ENCODE measurements around the gene FCER1A. TPM values are rescaled to one million over a fixed set of nuclear protein-coding genes. Genes with fewer than 3 reads are reported as not detected.
A peak's percentile ranks its signal among the peaks of the same experiment; 100 is the strongest.

FCER1A gene
- total and polyA plus RNA-seq, 9 of the 15 experiments (the other 6 are each of a cell fraction or from before 2014, with no cell fraction given) = 0.04 TPM; not detected in 8

DNA sequence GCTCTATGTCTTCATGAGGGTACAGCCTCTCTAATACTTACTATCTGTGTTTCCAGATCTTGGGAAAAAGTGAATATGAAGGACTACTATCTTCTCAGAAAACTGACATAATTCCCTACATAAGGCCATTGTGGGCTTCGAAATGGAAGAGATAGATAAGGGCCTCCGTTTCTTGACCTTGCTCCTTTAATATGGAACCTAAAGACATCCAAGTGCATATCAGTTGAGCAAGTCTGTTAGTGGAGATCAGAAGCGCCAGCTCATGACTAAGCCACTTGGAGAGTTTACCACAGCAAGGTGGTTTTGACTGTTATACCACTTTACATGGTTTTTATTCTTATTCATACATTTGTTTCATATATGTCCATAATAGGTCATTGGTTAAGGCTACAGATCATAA, 35.3 kb upstream of the FCER1A start:
- ATAC-seq (peak; percentile 66), DNase-seq (ENCODE audit: extremely low read depth in 1 of 4, low spot score in 3 of 4) (peak; percentile 15 to 63 (median 18)), FAIRE-seq (no peak)
- Histone ChIP-seq H3K9me1 (ENCODE audit: control insufficient read depth, insufficient read depth, low read length) (no peaks in the 10 kb centered on the region), H2AFZ (ENCODE audit: low read depth, low read length) (peak overlapping the region; percentile 9; the same call in 1 of the 2 replicates), H3K9me3 (replicated peaks; ENCODE audit: control insufficient read depth, insufficient read depth, low read depth, low read length) (no peaks in the 10 kb centered on the region), H3K4me1 (replicated peaks in 1 of 2; ENCODE audit: control insufficient read depth in 2 of 2, insufficient read depth in 2 of 2, low read length in 2 of 2) (no peaks in the 10 kb centered on the region; a peak in 1 of 5 replicates), H3K27me3 (ENCODE audit: control insufficient read depth in 2 of 2, insufficient read depth in 2 of 2, low read length in 2 of 2) (no peaks in the 10 kb centered on the region), H3K4me3 (no peak overlapping the region), H4K20me1 (replicated peaks; ENCODE audit: control insufficient read depth, insufficient read depth, low read length) (no peaks in the 10 kb centered on the region), H3K9ac (ENCODE audit: insufficient read depth in 1 of 2, low read depth in 2 of 2, low read length in 2 of 2) (no peak overlapping the region), H3K79me2 (ENCODE audit: control insufficient read depth, insufficient read depth, low read length) (no peaks in the 10 kb centered on the region), H3K27ac (ENCODE audit: extremely low read depth, low read depth, low read length) (peak overlapping the region; percentile 56; the same call in 2 of the 3 replicates), H3K4me2 (ENCODE audit: insufficient read depth, low read length) (no peak overlapping the region), H3K36me3 (ENCODE audit: control insufficient read depth, insufficient read depth, low read length) (no peaks in the 10 kb centered on the region)
- in situ Hi-C loops (cut with MboI) (no loop called here), intact Hi-C loops (cut with micrococcal nuclease) (no loop called here)
- BruUV-seq (replicated peaks) = no TSS peak
- CTCF ChIA-PET (ENCODE audit: low intra/inter-chr PET ratio) = no interaction called here
- POLR2A ChIA-PET = interaction anchor here (1.1 kb wide), 1 partner anchor 45 kb away, joined by 3 read pairs; no protein-coding TSS in a partner anchor
- 0% methylated on average over 3 of the region's 3 CpGs for WGBS (ENCODE audit: insufficient coverage, low coverage, missing lambda C conversion rate)
- TF ChIP-seq, protein P1, sequence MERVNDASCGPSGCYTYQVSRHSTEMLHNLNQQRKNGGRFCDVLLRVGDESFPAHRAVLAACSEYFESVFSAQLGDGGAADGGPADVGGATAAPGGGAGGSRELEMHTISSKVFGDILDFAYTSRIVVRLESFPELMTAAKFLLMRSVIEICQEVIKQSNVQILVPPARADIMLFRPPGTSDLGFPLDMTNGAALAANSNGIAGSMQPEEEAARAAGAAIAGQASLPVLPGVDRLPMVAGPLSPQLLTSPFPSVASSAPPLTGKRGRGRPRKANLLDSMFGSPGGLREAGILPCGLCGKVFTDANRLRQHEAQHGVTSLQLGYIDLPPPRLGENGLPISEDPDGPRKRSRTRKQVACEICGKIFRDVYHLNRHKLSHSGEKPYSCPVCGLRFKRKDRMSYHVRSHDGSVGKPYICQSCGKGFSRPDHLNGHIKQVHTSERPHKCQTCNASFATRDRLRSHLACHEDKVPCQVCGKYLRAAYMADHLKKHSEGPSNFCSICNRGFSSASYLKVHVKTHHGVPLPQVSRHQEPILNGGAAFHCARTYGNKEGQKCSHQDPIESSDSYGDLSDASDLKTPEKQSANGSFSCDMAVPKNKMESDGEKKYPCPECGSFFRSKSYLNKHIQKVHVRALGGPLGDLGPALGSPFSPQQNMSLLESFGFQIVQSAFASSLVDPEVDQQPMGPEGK (CRISPR knock-in tag; IDR thresholded peaks at IDR 0.05; ENCODE audit: borderline replicate concordance) = no peak
- TF ChIP-seq PML (IDR thresholded peaks at IDR 0.05; ENCODE audit: low read length) = 0 out of 2 replicates have a peak, but pooled peaks have one; percentile 35
- TF ChIP-seq NFRKB (IDR thresholded peaks at IDR 0.05; ENCODE audit: low read depth) = no peak
- TF ChIP-seq ZNF12 (CRISPR knock-in tag; IDR thresholded peaks at IDR 0.05) = no peak
- TF ChIP-seq TCF3 (CRISPR knock-in tag; IDR thresholded peaks at IDR 0.05) = no peak
- no peak for TF ChIP-seq TBP (optimal IDR thresholded peaks at IDR 0.05; ENCODE audit: low read depth, low read length)
- TF ChIP-seq MYBL2 (IDR thresholded peaks at IDR 0.05; ENCODE audit: low read depth) = no peak
- TF ChIP-seq MYBL2 (CRISPR knock-in tag; IDR thresholded peaks at IDR 0.05; ENCODE audit: borderline replicate concordance) = no peak
- no peak for TF ChIP-seq HNRNPL (IDR thresholded peaks at IDR 0.05; ENCODE audit: low read depth, low read length)
- no peak for TF ChIP-seq THRAP3 (IDR thresholded peaks at IDR 0.05; ENCODE audit: borderline replicate concordance)
- TF ChIP-seq NUFIP1 (IDR thresholded peaks at IDR 0.05; ENCODE audit: partially characterized antibody) = no peak
- no peak for TF ChIP-seq SMAD3 (CRISPR knock-in tag; conservative IDR thresholded peaks at IDR 0.05)
- no peak for TF ChIP-seq HDAC8 (tag; IDR thresholded peaks at IDR 0.05)
- TF ChIP-seq NFE2 (IDR thresholded peaks at IDR 0.05; ENCODE audit: low read depth) = peak; percentile 43
- peak; percentile 62; the same call in 1 of the 2 replicates for TF ChIP-seq DMBX1 (CRISPR knock-in tag; IDR thresholded peaks at IDR 0.05; ENCODE audit: borderline replicate concordance)
- no peak for TF ChIP-seq CBX5 (IDR thresholded peaks at IDR 0.05; ENCODE audit: borderline replicate concordance, low read depth)
- no peak for TF ChIP-seq LARP7 (IDR thresholded peaks at IDR 0.05)
- TF ChIP-seq MED1 (CRISPR knock-in tag; IDR thresholded peaks at IDR 0.05; ENCODE audit: borderline replicate concordance) = no peak
- no peak for TF ChIP-seq BRD9 (IDR thresholded peaks at IDR 0.05; ENCODE audit: low read depth, partially characterized antibody)
- no peak for TF ChIP-seq POLR2B (IDR thresholded peaks at IDR 0.05; ENCODE audit: low read depth, partially characterized antibody)
- TF ChIP-seq, protein P2, sequence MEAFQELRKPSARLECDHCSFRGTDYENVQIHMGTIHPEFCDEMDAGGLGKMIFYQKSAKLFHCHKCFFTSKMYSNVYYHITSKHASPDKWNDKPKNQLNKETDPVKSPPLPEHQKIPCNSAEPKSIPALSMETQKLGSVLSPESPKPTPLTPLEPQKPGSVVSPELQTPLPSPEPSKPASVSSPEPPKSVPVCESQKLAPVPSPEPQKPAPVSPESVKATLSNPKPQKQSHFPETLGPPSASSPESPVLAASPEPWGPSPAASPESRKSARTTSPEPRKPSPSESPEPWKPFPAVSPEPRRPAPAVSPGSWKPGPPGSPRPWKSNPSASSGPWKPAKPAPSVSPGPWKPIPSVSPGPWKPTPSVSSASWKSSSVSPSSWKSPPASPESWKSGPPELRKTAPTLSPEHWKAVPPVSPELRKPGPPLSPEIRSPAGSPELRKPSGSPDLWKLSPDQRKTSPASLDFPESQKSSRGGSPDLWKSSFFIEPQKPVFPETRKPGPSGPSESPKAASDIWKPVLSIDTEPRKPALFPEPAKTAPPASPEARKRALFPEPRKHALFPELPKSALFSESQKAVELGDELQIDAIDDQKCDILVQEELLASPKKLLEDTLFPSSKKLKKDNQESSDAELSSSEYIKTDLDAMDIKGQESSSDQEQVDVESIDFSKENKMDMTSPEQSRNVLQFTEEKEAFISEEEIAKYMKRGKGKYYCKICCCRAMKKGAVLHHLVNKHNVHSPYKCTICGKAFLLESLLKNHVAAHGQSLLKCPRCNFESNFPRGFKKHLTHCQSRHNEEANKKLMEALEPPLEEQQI (IDR thresholded peaks at IDR 0.05) = no peak
